Thoracic aorta (tissue), 2 donors: Measurements from ENCODE around the gene PTAR1. TPM values are rescaled to one million over a fixed set of nuclear protein-coding genes. Genes with fewer than 3 reads are reported as not detected.
A peak's percentile ranks its signal among the peaks of the same experiment; 100 is the strongest.

Source experiments
- ATAC-seq: fragments of 150-250 bp; one replicate; pipeline ENCODE4 v1.8.0; 2017; ENCODE audit warnings: low read depth; ENCODE audit not compliant: insufficient number of reproducible peaks, low FRiP score
- DNase-seq: peaks from one replicate; pipeline ENCODE4 v3.0.0-alpha.2; 2020; ENCODE audit warnings: low spot score
- H3K27ac ChIP-seq, 2 donors: fragments of 200-600 bp; sonication (generic); 1 replicate in 1 of 2; 2 replicates in 1 of 2; pipeline ENCODE4 v1.5.1; 2016; ENCODE audit warnings: mild to moderate bottlenecking in 2 of 2, moderate library complexity in 2 of 2
- H3K27me3 ChIP-seq: fragments of 200-600 bp; sonication (generic); replicated peaks from 2 replicates; pipeline ENCODE4 v1.6.0; 2016; ENCODE audit warnings: mild to moderate bottlenecking; ENCODE audit not compliant: insufficient read depth
- H3K36me3 ChIP-seq: fragments of 200-600 bp; sonication (generic); one replicate; pipeline ENCODE4 v1.5.1; 2016
- H3K4me1 ChIP-seq, 2 donors: fragments of 200-600 bp; sonication (generic); 1 replicate in 1 of 2; 2 replicates in 1 of 2; pipeline versions ENCODE4 v1.5.1 to v1.6.0; 2016; ENCODE audit warnings: low read depth in 2 of 2, mild to moderate bottlenecking in 1 of 2; ENCODE audit not compliant: control insufficient read depth in 1 of 2
- H3K4me3 ChIP-seq: fragments of 200-600 bp; sonication (generic); 2 replicates; pipeline ENCODE4 v1.5.1; 2016; ENCODE audit warnings: mild to moderate bottlenecking
- H3K9me3 ChIP-seq: fragments of 200-600 bp; sonication (generic); 2 replicates; pipeline ENCODE4 v1.5.1; 2016
- total RNA-seq, 2 donors: library from RNA; depleted of rRNA; stranded (reverse); fragments of >200 nt; gene quantifications; one replicate each; pipeline versions ENCODE4 v1.1.0 to v1.2.3, GENCODE V29; 2016
- TF ChIP-seq, protein P1 (sequence below): fragments of 200-600 bp; sonication (generic); IDR thresholded peaks from one replicate; pipeline ENCODE4 v1.5.1; 2019; ENCODE audit warnings: antibody characterized with exemption

PTAR1 gene
- total RNA-seq, 2 donors from 2014 or later, result 55.1 to 55.5 TPM

DNA sequence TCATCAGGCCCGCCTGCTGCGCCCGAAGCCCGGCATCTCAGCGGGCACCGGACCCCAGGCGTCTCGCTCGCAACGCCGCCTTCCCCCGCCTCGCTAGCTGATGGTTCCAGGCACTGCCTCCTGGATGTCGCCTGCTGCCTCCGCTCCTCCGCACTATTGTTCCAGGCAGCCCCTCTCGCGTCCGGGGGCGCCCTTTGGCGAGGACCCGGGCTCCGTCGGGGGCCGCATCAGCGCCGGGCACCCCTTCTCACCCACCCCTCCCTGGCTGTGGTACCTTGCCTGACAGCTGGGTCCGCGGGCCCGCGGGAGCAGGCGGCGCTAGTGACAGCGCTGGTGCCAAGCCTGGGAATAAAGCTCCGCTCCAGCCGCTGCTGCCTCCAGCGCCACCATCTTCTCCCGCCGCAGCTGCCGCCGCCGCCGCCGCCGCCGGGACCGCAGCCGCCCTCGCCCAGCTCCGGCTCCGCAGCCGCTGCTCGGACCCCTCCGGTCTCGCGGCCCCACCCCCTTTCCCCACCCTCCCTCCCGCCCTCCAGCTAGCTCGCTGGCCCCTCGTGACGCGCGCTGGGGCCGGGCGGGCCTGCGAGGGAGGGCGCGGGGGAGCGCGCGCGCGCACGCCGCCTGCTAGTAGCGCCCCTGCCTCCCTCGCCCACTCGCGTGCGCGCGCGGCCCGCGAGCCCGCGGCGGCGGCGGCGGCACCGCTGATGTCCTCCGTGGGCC is 87.8 kb downstream of the PTAR1 start, which contains the start of gene APBA1:
APBA1 (minus strand) TSS at position 493 of the 717 bp plus-strand sequence.
- Histone ChIP-seq H3K4me1 (peaks cover 6 to 30% of the 10 kb centered on the region in 2 donors), H3K27me3 (no peaks in the 10 kb centered on the region), H3K4me3 (peak within 1 kb of the TSS; percentile 95), H3K9me3 (no peaks in the 10 kb centered on the region), H3K27ac (peak within 1 kb of the TSS; percentile 64 to 65), H3K36me3 (no peaks in the 10 kb centered on the region)
- ATAC-seq, result peak; percentile 42
- TF ChIP-seq, protein P1, sequence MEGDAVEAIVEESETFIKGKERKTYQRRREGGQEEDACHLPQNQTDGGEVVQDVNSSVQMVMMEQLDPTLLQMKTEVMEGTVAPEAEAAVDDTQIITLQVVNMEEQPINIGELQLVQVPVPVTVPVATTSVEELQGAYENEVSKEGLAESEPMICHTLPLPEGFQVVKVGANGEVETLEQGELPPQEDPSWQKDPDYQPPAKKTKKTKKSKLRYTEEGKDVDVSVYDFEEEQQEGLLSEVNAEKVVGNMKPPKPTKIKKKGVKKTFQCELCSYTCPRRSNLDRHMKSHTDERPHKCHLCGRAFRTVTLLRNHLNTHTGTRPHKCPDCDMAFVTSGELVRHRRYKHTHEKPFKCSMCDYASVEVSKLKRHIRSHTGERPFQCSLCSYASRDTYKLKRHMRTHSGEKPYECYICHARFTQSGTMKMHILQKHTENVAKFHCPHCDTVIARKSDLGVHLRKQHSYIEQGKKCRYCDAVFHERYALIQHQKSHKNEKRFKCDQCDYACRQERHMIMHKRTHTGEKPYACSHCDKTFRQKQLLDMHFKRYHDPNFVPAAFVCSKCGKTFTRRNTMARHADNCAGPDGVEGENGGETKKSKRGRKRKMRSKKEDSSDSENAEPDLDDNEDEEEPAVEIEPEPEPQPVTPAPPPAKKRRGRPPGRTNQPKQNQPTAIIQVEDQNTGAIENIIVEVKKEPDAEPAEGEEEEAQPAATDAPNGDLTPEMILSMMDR, result no peak
- DNase-seq, result no peak

DNA sequence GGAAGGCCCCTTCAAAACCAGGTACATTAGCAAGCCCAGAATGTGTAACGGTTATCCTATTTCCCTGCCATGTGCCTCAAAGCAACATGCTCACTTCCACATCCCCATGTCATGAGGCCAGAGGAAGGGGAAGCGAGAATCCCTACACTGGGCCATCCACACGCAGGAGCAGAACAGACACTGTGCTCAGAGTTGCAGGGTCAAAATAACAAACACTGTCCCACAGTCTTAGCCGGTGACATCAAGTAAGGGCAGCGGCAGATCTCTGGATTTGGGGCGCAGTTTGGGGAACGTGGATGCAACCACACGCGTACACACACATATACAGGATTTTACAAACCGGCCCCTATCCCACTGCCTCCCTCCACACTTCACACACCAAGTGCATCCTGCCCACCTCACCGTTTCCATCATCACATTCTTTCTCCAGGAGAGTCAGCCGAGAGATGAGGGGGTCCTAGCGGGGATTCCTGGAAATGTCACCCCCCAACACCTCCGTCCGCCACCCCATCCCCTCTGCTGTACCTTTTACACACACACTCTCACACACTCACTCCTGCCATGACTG is 88.4 kb downstream of the PTAR1 start:
- Histone ChIP-seq H3K36me3 (no peaks in the 10 kb centered on the region), H3K27me3 (no peaks in the 10 kb centered on the region), H3K4me3 (peak overlapping the region; percentile 95), H3K4me1 (peaks cover 6 to 30% of the 10 kb centered on the region in 2 donors), H3K9me3 (no peaks in the 10 kb centered on the region), H3K27ac (peak overlapping the region in 1 of 2 donors; percentile 48)
- DNase-seq (no peak), ATAC-seq (no peak)
- TF ChIP-seq, protein P1, result no peak

DNA sequence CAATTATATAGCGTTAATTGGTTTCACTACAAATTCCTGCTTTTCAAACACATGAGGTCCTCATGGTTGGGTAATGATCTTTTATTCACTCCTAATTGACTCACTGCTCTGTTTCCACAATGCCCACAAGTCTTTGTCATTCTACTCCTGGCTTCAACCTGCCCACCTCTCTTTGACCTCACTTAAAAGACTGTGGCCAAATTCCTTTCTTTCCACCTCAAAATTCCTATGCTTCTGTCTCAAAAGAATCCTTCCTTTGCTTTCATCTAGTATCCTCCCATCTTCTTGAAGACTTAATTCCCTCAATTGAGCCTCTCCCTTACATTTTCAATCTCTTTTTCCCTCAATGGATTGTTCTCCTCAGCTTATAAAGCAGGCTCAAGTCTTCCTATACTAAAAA is 92.5 kb downstream of the PTAR1 start:
- DNase-seq, result no peak
- no peak for ATAC-seq
- TF ChIP-seq, protein P1, result no peak
- peaks cover 0 to 21% of the 10 kb centered on the region in 2 donors for H3K4me1 ChIP-seq
- H3K27ac ChIP-seq, result no peak overlapping the region
- no peaks in the 10 kb centered on the region for H3K9me3 ChIP-seq
- no peaks in the 10 kb centered on the region for H3K27me3 ChIP-seq
- no peaks in the 10 kb centered on the region for H3K36me3 ChIP-seq
- H3K4me3 ChIP-seq, result no peak overlapping the region

DNA sequence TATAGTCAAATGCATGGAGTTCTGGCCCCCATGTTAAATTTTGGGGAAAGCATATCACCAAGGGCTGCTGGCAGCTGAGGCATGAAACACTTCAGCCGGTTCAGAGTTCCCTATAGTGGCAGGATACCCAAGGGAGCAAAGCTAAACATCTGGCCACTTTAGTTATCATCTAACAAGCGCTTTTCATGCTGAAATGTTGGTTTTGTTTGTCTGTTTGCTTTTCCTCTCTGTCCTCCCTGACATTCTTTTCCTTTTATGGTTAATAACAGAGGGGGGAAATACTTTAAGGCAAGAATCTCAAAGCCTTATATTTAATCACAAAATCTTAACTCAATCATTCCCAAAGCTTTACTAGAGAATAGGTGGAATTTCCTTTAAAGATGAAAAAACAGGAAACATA is 99.5 kb downstream of the PTAR1 start:
- no peaks in the 10 kb centered on the region for H3K4me1 ChIP-seq
- no peaks in the 10 kb centered on the region for H3K9me3 ChIP-seq
- H3K27me3 ChIP-seq, result no peaks in the 10 kb centered on the region
- no peaks in the 10 kb centered on the region for H3K36me3 ChIP-seq
- ATAC-seq (no peak), DNase-seq (no peak)
- H3K27ac ChIP-seq, result no peak overlapping the region
- no peak overlapping the region for H3K4me3 ChIP-seq
- TF ChIP-seq, protein P1, result no peak

Other genes with a start within 250 kb of the PTAR1 start
- 1 to 10 TPM; 6.8 to 9.5 TPM for gene APBA1, start 87.6 kb downstream of the PTAR1 start, total RNA-seq
- gene CFAP95, start 60.8 kb upstream of the PTAR1 start, total RNA-seq, result not detected